Stimulated activated CD8-positive, alpha-beta memory T cell treated with anti-CD3 and anti-CD28 coated beads, Interleukin-2, amount 100 ng/mL, for 48 hours (primary cell): ENCODE measurements around the gene ZFYVE28.

ENCODE experiments used
- DNase-seq, 2 donors: peaks; one replicate each; pipeline ENCODE4 v3.0.0-alpha.2; 2020; ENCODE audit warnings: low read depth in 2 of 2

The ZFYVE28 gene

DNA sequence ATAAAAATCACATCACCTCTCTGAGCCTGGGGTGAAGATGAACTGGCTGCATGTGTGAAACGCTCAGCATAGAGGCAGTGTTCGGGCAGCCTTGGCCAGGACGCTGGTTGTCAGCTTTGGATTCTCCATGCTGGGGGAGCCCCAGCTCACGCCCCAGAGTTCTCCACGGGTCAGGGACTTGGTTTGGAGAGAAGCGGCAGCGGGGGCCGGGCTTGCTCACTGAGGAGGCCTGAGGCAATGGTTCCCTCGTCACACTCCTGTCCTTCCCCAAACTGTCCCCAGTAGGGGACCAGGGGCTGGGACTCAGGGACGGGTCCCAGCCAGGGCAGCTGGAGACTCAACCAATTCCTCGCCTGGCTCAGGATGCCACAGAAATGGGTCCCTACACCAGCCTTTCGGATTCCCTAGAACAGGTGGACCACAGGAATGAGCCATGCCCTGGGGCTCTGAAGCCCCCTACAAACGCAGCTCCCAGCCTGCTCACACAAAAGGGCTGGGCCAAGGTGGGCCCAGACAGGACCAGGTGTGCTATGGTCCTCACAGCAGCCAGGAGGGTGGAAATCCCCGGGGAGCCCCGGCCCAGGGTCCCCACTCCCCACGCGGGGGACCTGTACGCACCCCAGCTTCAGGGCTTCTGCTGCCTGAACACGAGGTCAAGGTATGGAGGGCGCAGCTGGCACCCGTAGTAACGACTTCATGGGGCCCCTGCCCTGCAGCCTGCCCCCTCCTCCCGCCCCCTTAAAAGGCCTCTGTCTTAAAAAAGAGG, 157.9 kb downstream of the ZFYVE28 start:
- DNase-seq: no peak

GRCh38 chr4:2259541-2260343, 158.7 kb downstream of the ZFYVE28 start:
- DNase-seq: no peak

GRCh38 chr4:2259036-2259540, 159.4 kb downstream of the ZFYVE28 start:
- no peak for DNase-seq

- no peak for DNase-seq
These were observed 160.1 kb downstream of the ZFYVE28 start for GRCh38 chr4:2258091-2259035.

- no peak for DNase-seq
These were observed 160.9 kb downstream of the ZFYVE28 start for GRCh38 chr4:2257361-2258081.

DNA sequence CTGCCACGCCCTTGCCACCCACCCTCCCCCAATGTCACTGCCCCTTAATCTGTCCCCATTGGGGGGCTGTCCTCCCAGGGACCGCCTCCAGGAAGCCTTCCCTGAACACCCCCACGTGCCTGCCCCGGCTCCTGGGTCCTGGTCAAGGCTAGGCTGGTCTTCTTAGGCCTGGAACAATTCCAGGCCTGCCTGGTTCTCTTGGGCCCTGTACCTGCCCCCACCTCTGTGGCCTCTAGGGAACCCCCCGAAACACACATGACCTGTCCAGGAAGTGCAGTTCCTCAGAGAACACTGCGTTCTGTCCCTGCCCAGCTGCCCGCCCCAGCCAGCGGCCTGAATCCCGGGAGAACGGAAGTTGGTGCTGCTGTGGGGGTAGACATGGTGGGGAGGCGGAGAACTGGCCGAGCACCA, 161.7 kb downstream of the ZFYVE28 start:
- DNase-seq: no peak

DNA sequence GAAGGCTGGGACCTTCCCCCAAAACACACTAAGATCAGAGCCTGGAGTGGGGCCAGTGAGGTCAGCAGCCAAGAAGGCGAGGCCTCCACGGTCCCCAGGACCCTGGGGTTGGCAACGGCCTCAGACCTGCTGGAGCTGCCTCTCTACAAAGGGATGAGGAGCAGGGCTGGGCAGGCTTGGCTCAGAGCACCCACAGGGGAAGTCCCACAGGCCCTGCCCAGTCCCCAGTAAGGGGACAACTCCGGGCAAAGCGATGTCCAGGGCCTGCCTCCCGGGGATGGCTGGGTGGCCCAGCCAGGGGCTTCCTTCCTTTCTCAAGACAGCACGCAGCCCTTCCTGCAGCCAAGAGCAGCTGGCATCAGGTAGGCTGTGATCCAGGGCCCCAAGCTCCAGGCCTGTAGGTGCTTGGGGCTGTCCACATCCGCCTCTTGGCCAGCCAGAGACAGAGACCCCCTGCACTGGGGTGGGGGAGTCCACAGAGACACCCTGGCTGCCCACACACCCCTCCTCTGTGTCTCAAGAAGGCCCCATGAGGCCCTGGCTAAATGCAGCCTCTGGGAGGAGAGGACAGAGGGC, 162.2 kb downstream of the ZFYVE28 start:
- DNase-seq: no peak

DNA sequence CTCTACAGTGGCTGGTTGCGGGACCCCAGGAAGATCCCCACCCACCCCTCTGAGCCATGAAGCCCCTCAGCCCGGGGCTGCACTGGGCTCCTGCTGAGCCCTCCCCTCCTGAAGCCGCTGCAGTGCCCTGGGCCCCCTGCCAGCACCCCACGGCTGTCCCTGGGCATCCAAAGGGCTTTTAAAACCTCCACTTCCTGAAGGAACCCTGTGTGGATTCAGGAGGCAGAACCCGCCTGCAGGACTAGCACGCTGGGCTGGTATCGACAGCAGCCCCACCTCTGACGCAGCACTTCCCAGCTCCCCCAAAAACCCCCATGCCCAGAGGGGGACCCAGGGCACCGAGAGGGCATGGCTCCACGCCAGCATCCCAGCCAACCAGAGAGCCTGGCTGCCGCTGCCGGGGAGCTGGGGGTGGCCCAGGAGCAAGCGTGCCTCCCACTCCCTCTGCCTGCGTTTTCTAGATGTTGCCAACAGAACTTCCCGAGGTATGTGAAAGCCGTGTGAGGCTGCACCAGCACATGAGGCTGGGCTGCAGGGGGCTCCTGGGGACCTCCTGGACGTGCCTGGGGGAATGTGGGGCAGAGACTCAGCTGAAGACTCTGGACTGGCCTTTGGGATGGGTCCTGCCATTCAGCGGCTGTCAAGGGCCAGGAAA, 162.8 kb downstream of the ZFYVE28 start:
- DNase-seq: no peak

- no peak for DNase-seq
These were observed 163.6 kb downstream of the ZFYVE28 start for GRCh38 chr4:2254665-2255500.

- no peak for DNase-seq
These were observed 165.0 kb downstream of the ZFYVE28 start for GRCh38 chr4:2253160-2254084.

- no peak for DNase-seq
These were observed 165.8 kb downstream of the ZFYVE28 start for GRCh38 chr4:2252530-2253091.

GRCh38 chr4:2251795-2252529, 166.5 kb downstream of the ZFYVE28 start:
- no peak for DNase-seq

- no peak for DNase-seq
These were observed 167.2 kb downstream of the ZFYVE28 start for GRCh38 chr4:2251073-2251794.

DNA sequence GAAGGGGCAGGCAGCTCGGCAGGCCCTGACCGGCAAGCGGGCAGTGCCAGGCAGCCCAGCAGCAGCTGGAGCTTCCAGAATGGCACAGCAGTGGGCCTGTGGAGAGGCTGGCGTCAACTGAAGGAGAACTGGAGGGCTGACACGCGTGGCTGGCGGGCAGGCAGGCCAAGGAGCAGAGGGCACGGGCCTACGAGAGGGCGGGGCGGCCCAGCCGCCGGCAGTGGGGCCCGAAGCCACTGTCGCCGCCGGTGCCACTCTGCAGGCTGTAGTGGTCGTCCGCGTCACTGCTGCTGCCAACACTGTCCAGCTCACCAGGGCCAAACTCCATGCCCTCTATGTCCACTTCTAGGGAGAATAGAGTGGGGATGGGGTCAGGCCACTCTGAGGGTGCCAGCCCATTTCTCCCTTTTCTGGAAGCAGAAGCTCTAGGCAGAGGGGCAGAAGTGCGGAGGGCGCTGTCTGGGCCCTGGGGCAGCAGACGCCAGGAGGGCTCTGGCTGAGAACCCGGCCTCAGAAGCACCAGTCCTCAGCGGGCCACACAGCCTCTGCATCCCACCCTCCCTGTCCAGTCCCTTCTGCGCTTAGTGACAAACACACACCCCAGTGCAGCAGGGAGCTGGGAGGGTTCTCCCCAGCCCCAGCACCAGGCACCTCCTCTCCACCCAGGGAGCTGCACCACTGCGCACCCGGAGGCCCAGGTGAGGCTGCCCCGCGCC, 167.9 kb downstream of the ZFYVE28 start:
- DNase-seq: no peak

GRCh38 chr4:2249526-2250356, 168.7 kb downstream of the ZFYVE28 start:
- DNase-seq: no peak
